HG03354 (cell line): Measurements from ENCODE around the gene ERC2.

ENCODE experiments used
- ATAC-seq: cut with Tn5 transposase; IDR thresholded peaks from one replicate; pipeline ENCODE4 v1.9.1; 2021; ENCODE audit warnings: mild to moderate bottlenecking; ENCODE audit not compliant: unreplicated experiment, poor library complexity, severe bottlenecking

The ERC2 gene

GRCh38 chr3:55828712-55829111 is 639.6 kb downstream of the ERC2 start:
- no peak for ATAC-seq

DNA sequence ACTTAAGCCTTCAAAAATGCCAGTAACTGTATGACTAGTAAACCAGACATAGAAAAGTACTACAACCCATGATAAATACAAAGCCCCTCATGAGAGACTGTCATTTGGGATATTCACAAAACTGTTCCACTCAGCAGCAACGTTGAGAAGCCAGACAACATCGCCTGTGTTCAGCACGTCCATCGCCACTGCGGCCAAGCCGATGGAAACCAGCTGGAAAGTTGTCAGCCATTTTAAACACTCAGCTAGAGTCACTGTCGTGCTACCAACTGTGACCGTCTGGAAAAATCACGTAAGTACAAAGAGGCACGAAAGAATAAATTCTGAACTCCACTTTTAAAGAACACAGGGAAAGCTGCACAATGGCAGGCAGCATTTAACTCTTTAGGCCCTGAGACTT is 640.5 kb downstream of the ERC2 start:
- no peak for ATAC-seq

DNA sequence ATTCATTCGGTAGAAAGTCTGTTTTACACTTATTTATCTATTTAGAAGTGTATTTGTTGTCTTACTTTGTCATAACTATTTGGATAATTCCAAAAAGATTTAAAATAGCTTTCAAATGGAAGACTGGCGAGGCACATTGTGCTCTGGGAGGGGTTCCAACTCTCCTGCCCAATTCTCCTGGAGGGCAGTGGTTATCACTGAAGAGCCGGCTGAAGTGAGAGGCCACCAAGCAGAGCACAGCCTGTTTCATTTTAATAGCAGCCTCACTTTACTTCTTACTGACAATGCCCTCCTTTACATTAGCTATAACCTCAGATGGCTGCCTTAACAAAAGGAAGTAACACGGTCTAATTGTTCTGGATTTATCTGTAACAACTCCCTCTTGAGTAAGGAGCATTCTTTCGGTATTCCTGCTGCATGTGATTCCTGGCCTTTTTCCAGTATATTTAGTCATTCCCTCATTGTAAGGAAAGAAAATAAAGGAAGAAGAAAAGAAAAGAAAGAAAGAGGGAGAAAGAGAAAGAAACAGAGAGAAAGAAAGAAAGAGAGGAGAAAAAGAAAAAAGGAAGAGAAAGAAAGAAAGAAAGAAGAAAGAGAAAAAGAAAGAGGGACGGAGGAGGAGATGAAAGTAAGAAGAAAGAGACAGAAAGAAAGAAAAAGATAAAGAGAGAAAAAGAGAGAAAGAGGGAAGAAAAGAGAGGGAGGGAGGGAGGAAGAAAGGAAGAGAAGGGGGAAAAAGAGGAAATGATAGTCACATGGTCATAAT is 641.4 kb downstream of the ERC2 start:
- ATAC-seq, result no peak

GRCh38 chr3:55826097-55826496 is 642.2 kb downstream of the ERC2 start:
- no peak for ATAC-seq

- no peak for ATAC-seq
These were observed 643.9 kb downstream of the ERC2 start for GRCh38 chr3:55824406-55824805.

- no peak for ATAC-seq
These were observed 644.4 kb downstream of the ERC2 start for GRCh38 chr3:55823829-55824228.

GRCh38 chr3:55823001-55823400 is 645.3 kb downstream of the ERC2 start:
- no peak for ATAC-seq

GRCh38 chr3:55819005-55819404 is 649.3 kb downstream of the ERC2 start:
- ATAC-seq, result no peak

GRCh38 chr3:55818485-55818884 is 649.8 kb downstream of the ERC2 start:
- no peak for ATAC-seq

DNA sequence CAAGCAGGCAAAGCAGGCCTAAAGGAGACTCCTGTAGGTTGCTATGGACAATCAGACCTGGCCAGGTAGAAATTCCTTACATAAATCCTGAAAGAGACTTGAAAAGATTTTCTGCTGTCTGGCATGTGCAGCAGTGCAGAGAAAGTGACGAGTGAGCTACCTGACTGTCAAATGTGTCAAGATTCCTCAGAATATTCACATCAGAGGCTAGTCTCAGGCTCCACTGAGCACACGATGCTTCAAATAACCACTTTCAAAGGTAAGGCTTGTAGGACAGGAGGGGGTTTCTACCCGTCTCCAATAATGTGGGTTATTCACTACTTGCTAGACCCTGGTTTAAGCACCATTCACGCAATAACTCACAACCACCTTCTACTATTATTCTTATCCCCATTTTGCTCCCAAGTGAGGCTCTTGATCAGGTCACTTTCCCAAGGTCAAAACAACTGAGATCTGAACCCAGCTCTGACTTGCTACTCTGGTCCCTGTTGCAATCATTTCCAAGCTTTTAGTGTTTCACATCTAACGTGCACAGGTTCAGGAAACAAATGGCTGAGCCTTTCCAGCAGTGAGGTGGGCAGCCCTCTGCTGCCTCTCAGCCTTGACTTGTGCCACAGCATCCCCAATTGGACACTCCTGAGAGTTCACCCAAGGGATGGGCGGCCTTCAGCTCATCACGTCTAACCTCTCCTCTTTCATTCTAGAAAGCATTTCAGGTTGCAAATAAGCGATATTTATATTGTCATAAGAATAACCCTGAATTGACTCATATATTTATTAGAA is 651.3 kb downstream of the ERC2 start:
- no peak for ATAC-seq

DNA sequence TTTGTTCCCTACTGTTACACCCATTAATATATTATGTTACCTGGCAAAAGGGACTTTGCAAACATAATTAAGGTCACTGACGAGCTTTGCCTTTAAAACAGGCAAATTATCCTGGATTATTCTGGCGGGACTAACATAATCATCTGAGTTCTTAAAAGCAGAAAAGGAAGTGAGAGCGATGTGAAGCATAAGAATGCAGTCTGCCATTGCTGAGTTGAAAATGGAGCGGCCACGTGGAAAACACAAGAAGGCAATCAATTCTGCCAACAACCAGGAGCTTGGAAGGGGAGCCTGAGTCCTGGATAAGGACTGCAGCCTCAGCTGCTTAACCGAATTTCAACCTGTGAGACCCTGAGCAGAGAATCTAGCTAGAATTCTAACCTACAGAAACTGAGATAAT is 653.0 kb downstream of the ERC2 start:
- ATAC-seq, result no peak

GRCh38 chr3:55813268-55814097 is 654.8 kb downstream of the ERC2 start:
- ATAC-seq, result no peak

- ATAC-seq, result no peak
These were observed 655.8 kb downstream of the ERC2 start for GRCh38 chr3:55812394-55813013.

DNA sequence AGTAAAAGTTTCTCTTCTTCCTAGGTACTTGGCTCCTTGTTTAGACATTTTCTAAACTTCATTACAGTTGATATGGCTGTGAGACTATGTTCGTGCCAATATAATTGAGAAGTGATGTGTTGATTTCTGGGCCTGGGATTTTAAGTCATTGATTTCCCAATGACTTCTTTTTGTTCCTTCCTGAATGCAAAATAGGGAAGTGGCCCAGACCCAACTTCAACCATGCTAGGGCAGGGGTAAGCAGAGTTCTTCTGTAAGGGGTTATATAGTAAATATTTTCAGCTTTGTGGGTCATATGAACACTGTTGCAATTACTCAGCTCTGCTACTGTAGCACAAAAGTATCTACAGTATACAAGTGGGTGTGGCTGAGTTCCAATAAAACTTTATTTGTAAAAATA is 661.1 kb downstream of the ERC2 start:
- ATAC-seq, result no peak

DNA sequence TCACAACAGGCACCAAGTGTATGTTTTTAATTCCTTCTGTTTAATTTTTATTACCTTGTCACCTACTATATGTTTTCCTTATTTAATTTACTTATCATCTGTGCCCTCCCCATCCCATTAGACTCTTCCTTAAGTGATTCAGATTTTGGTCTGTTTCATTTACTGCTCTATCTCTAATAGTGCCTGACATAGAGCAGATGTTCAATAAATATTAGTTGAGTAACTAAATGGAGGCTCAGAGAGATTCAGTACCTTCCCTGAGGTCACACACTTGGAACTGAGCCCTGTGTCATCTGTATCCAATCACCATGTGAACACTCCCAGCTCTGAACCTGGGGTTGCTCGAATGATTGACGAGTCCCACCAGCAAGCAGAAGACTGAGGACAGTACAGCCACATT is 663.1 kb downstream of the ERC2 start:
- ATAC-seq, result no peak

GRCh38 chr3:55804170-55805095 is 663.8 kb downstream of the ERC2 start:
- ATAC-seq, result no peak

DNA sequence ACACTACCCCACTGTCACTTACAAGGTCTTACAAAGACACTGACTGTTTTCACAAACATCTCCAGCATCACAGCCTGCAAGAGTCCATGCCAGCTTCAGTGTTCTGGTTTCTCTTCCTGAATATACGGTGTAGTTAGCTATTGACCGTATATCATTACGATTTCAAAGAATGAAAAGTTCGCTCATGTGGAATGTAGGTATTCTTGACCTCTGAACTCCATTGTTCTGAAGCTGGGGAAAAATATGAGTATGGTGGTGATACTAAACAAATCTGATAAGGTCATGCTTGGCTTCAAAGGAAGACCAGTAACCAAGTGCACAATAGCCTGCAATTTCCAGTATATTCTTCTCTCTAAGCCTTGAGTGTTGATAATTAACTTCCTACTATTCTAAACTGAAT is 665.5 kb downstream of the ERC2 start:
- no peak for ATAC-seq

- no peak for ATAC-seq
These were observed 666.6 kb downstream of the ERC2 start for GRCh38 chr3:55801676-55802075.

DNA sequence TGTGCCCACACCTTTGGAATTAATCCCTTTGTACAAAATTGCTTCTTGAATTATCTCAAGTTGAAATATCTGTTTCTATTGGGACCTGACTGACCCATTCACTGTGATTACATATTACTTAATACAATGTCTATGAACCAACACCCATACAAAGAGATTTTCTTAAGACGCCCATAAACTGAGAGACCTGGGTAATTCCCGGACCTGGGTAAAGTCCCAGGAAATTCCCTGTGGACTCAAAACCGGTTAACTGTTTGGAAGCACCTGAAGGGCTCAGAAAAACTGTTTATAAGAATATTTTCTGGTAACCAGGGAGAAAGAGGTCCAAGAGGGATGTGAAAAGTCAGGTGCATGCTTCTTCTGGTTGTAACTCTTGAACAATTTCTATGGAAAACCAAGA is 667.2 kb downstream of the ERC2 start:
- ATAC-seq, result no peak
